A549 (cell line): ENCODE results near the gene MZF1. TPM values are rescaled to one million over a fixed set of nuclear protein-coding genes. Genes with fewer than 3 reads are reported as not detected.

ENCODE experiments used
- ATAC-seq, 2 experiments: fragments of 200-7000 bp in 1 of 2; fragments of >200 bp in 1 of 2; cut with Nextera tagmentation in 1 of 2; cut with Tn5 transposase in 1 of 2; 3 replicates each; pipeline versions ENCODE4 v1.8.0 to v1.9.1; 2018 to 2020; ENCODE audit warnings: mild to moderate bottlenecking in 1 of 2, moderate library complexity in 1 of 2
- CTCF ChIA-PET: fragments of 300-600 bp; sonication (Branson Sonifier 250); formaldehyde crosslinking; extraction: SDS; loops from one replicate; lab custom pipeline; 2021; ENCODE audit warnings: antibody characterized with exemption, inconsistent platforms; lab: Yijun Ruan, JAX
- POLR2A ChIA-PET: fragments of 350-600 bp; formaldehyde crosslinking; extraction: SDS; loops from one replicate; lab custom pipeline; 2021; ENCODE audit warnings: antibody characterized with exemption, inconsistent platforms; lab: Yijun Ruan, JAX
- DNase-seq, 2 experiments: peaks; one replicate each; pipeline versions ENCODE4 v3.0.0 to v3.0.0-alpha.2; 2011 to 2016; ENCODE audit warnings: low read depth in 1 of 2, low spot score in 1 of 2
- FAIRE-seq: peaks from 2 replicates; lab custom pipeline; 2011; peaks lifted over from hg19 to GRCh38; lab: Jason Lieb, UNC
- H3K27ac ChIP-seq, 2 experiments: fragments of >200 bp; sonication (Bioruptor Twin); formaldehyde crosslinking; 3 replicates each; pipeline ENCODE4 v1.5.1; 2016 to 2017
- H3K4me1 ChIP-seq: fragments of >200 bp; sonication (Bioruptor Twin); formaldehyde crosslinking; 3 replicates; pipeline ENCODE4 v1.6.1; 2016
- H3K4me2 ChIP-seq: fragments of >200 bp; sonication (Bioruptor Twin); formaldehyde crosslinking; 3 replicates; pipeline ENCODE4 v1.6.1; 2016
- H3K4me3 ChIP-seq: fragments of >200 bp; sonication (Bioruptor Twin); formaldehyde crosslinking; 3 replicates; pipeline ENCODE4 v1.5.1; 2016
- H3K9me3 ChIP-seq: fragments of >200 bp; sonication (Bioruptor Twin); formaldehyde crosslinking; 3 replicates; pipeline ENCODE4 v1.6.1; 2016
- ATOH8 ChIP-seq: fragments of 250-450 bp; sonication (Bioruptor Pico); IDR thresholded peaks from 2 replicates; pipeline ENCODE4 v1.5.0; 2020; ENCODE audit warnings: low read depth, mild to moderate bottlenecking, moderate library complexity
- CBX8 ChIP-seq: fragments of 200-600 bp; sonication (generic); IDR thresholded peaks from 2 replicates; pipeline ENCODE4 v1.6.1; 2016
- CEBPB ChIP-seq, 2 experiments: fragments of >200 bp in 1 of 2; sonication (Bioruptor Twin) in 1 of 2; formaldehyde crosslinking in 1 of 2; IDR thresholded peaks; 2 replicates each; pipeline ENCODE4 v1.6.1; 2012 to 2016
- EHF ChIP-seq: fragments of 250-450 bp; sonication (Bioruptor Pico); IDR thresholded peaks from 2 replicates; pipeline ENCODE4 v1.5.0; 2020; ENCODE audit warnings: mild to moderate bottlenecking
- FOXS1 ChIP-seq: fragments of 250-450 bp; sonication (Bioruptor Pico); IDR thresholded peaks from 2 replicates; pipeline ENCODE4 v1.5.0; 2020; ENCODE audit warnings: mild to moderate bottlenecking, moderate library complexity
- HEYL ChIP-seq: fragments of 250-450 bp; sonication (Bioruptor Pico); IDR thresholded peaks from 2 replicates; pipeline ENCODE4 v1.8.0; 2021; ENCODE audit warnings: mild to moderate bottlenecking, moderate library complexity
- HMGXB4 ChIP-seq: fragments of 250-450 bp; sonication (Bioruptor Pico); IDR thresholded peaks from 2 replicates; pipeline ENCODE4 v1.5.0; 2021; ENCODE audit warnings: mild to moderate bottlenecking, moderate library complexity, borderline replicate concordance
- HOXA7 ChIP-seq: fragments of 250-450 bp; sonication (Bioruptor Pico); IDR thresholded peaks from 2 replicates; pipeline ENCODE4 v1.5.0; 2020; ENCODE audit warnings: mild to moderate bottlenecking, moderate library complexity
- HOXB13 ChIP-seq: fragments of 250-450 bp; sonication (Bioruptor Pico); IDR thresholded peaks from 2 replicates; pipeline ENCODE4 v1.5.0; 2020; ENCODE audit warnings: low read depth, mild to moderate bottlenecking, moderate library complexity
- HOXB5 ChIP-seq: fragments of 250-450 bp; sonication (Bioruptor Pico); IDR thresholded peaks from 2 replicates; pipeline ENCODE4 v1.5.0; 2020; ENCODE audit warnings: mild to moderate bottlenecking, moderate library complexity
- KDM1A ChIP-seq: fragments of 200-600 bp; sonication (generic); IDR thresholded peaks from 2 replicates; pipeline ENCODE4 v1.6.1; 2016; ENCODE audit warnings: low read depth, mild to moderate bottlenecking
- PHF8 ChIP-seq: fragments of 200-600 bp; sonication (generic); IDR thresholded peaks from 2 replicates; pipeline ENCODE4 v1.6.1; 2016; ENCODE audit warnings: low read depth, mild to moderate bottlenecking, antibody characterized with exemption, moderate library complexity, borderline replicate concordance
- POLR2A ChIP-seq: IDR thresholded peaks from 2 replicates; pipeline ENCODE4 v1.6.1; 2012; ENCODE audit warnings: mild to moderate bottlenecking, low read length
- POLR2AphosphoS2 ChIP-seq: conservative IDR thresholded peaks from 2 replicates; pipeline ENCODE4 v1.6.1; 2012; ENCODE audit warnings: low read length, improper control_type of control experiment, inconsistent platforms
- RARB ChIP-seq: fragments of 250-450 bp; sonication (Bioruptor Pico); IDR thresholded peaks from 2 replicates; pipeline ENCODE4 v1.8.0; 2021; ENCODE audit warnings: mild to moderate bottlenecking, moderate library complexity
- REST ChIP-seq: fragments of 200-600 bp; sonication (generic); IDR thresholded peaks from 2 replicates; pipeline ENCODE4 v1.6.1; 2016; ENCODE audit warnings: antibody characterized with exemption, mild to moderate bottlenecking, moderate library complexity
- USF2 ChIP-seq: fragments of 450-650 bp; IDR thresholded peaks from 2 replicates; pipeline ENCODE4 v1.6.1; 2014; ENCODE audit warnings: antibody characterized with exemption
- ZC3H11A ChIP-seq: fragments of 450-650 bp; IDR thresholded peaks from 2 replicates; pipeline ENCODE4 v1.6.1; 2014; ENCODE audit warnings: antibody characterized with exemption, mild to moderate bottlenecking
- WGBS: methylation state at CpG from one replicate; pipeline ENCODE4 v1.1.6; 2017; ENCODE audit errors: missing lambda C conversion rate; 5-methylcytosine and 5-hydroxymethylcytosine counted together
- polyA plus RNA-seq, 4 experiments: library from polyadenylated mRNA; depleted of rRNA in 3 of 4; stranded (reverse); fragments of >200 nt; fragmentation: RNase III in 1 of 4; extraction: RNeasy Plus Mini Kit Qiagen cat#74134 plus additional on column Dnase treatment in 1 of 4; gene quantifications; 2 replicates in 3 of 4; 3 replicates in 1 of 4; pipeline ENCODE4 v1.2.3, GENCODE V29; 2011 to 2017

Gene MZF1
- polyA plus RNA-seq, 2 of the 4 experiments (the other 2 are of a cell fraction), result 19.5 to 20.3 TPM

- H3K4me2 ChIP-seq, result no peak overlapping the region
- peak; percentile 35 to 39; a peak in 4 of 6 replicates for ATAC-seq
- DNase-seq, result no peak
- H3K4me3 ChIP-seq, result no peak overlapping the region
- no peak overlapping the region for H3K27ac ChIP-seq
- ChIA-PET CTCF (interaction anchor here (0.7 to 1.6 kb wide), 2 partner anchors 14 to 19 kb away, joined by 3 to 10 read pairs; partner anchors contain the start of gene ZBTB45), POLR2A (interaction anchor here (1.0 kb wide), 1 partner anchor 20 kb away, joined by 3 read pairs; no protein-coding TSS in a partner anchor)
- TF ChIP-seq FOXS1 (CRISPR knock-in tag) (no peak), HOXB13 (CRISPR knock-in tag) (no peak), EHF (no peak), CBX8 (no peak), HEYL (CRISPR knock-in tag) (no peak), CEBPB (IDR thresholded peaks at IDR 0.05) (no peak), HMGXB4 (CRISPR knock-in tag) (no peak), POLR2AphosphoS2 (no peak)
- H3K9me3 ChIP-seq, result no peaks in the 10 kb centered on the region
- 67% methylated on average over 53 of the region's 55 CpGs for WGBS
- peaks cover 4% of the 10 kb centered on the region; the same call in 2 of the 3 replicates for H3K4me1 ChIP-seq
- FAIRE-seq, result no peak
Observed at GRCh38 chr19:58538257-58539168, 34.6 kb downstream of the MZF1 start.

- Histone ChIP-seq H3K9me3 (no peaks in the 10 kb centered on the region), H3K27ac (no peak overlapping the region), H3K4me1 (no peaks in the 10 kb centered on the region), H3K4me3 (no peak overlapping the region), H3K4me2 (no peak overlapping the region)
- no peak for DNase-seq
- WGBS, result 63% methylated on average over 7 of the region's 8 CpGs
- CTCF ChIA-PET, result interaction anchor here (0.6 to 5.5 kb wide), 3 partner anchors 18 to 41 kb away, joined by 4 to 70 read pairs (median 10); partner anchors contain the start of gene ZBTB45
- TF ChIP-seq ATOH8 (CRISPR knock-in tag), result no peak
- TF ChIP-seq PHF8, result no peak
- no peak for TF ChIP-seq RARB (CRISPR knock-in tag)
- no peak for TF ChIP-seq HOXA7 (CRISPR knock-in tag)
- TF ChIP-seq POLR2A, result no peak
- no peak for TF ChIP-seq KDM1A
- TF ChIP-seq ZC3H11A, result no peak
- TF ChIP-seq HOXB5 (CRISPR knock-in tag), result no peak
- no peak for TF ChIP-seq REST
- TF ChIP-seq USF2, result no peak
- FAIRE-seq, result no peak
- POLR2A ChIA-PET, result no interaction called here
- ATAC-seq, result peak; percentile 52 to 55
Observed at GRCh38 chr19:58536852-58537798, 36.0 kb downstream of the MZF1 start.
